Thoracic aorta (tissue), 2 donors: Measurements from ENCODE around the gene IDH3G. TPM values are rescaled to one million over a fixed set of nuclear protein-coding genes. Genes with fewer than 3 reads are reported as not detected.

Experiments used
- ATAC-seq: fragments of 150-250 bp; one replicate; pipeline ENCODE4 v1.8.0; 2017; ENCODE audit warnings: low read depth; ENCODE audit not compliant: insufficient number of reproducible peaks, low FRiP score
- DNase-seq: peaks from one replicate; pipeline ENCODE4 v3.0.0-alpha.2; 2020; ENCODE audit warnings: low spot score
- H3K27ac ChIP-seq, 2 donors: fragments of 200-600 bp; sonication (generic); 1 replicate in 1 of 2; 2 replicates in 1 of 2; pipeline ENCODE4 v1.5.1; 2016; ENCODE audit warnings: mild to moderate bottlenecking in 2 of 2, moderate library complexity in 2 of 2
- H3K27me3 ChIP-seq: fragments of 200-600 bp; sonication (generic); replicated peaks from 2 replicates; pipeline ENCODE4 v1.6.0; 2016; ENCODE audit warnings: mild to moderate bottlenecking; ENCODE audit not compliant: insufficient read depth
- H3K36me3 ChIP-seq: fragments of 200-600 bp; sonication (generic); one replicate; pipeline ENCODE4 v1.5.1; 2016
- H3K4me1 ChIP-seq, 2 donors: fragments of 200-600 bp; sonication (generic); 1 replicate in 1 of 2; 2 replicates in 1 of 2; pipeline versions ENCODE4 v1.5.1 to v1.6.0; 2016; ENCODE audit warnings: low read depth in 2 of 2, mild to moderate bottlenecking in 1 of 2; ENCODE audit not compliant: control insufficient read depth in 1 of 2
- H3K4me3 ChIP-seq: fragments of 200-600 bp; sonication (generic); 2 replicates; pipeline ENCODE4 v1.5.1; 2016; ENCODE audit warnings: mild to moderate bottlenecking
- H3K9me3 ChIP-seq: fragments of 200-600 bp; sonication (generic); 2 replicates; pipeline ENCODE4 v1.5.1; 2016
- CTCF ChIP-seq: fragments of 200-600 bp; sonication (generic); IDR thresholded peaks from one replicate; pipeline ENCODE4 v1.5.1; 2019; ENCODE audit warnings: antibody characterized with exemption
- total RNA-seq, 2 donors: library from RNA; depleted of rRNA; stranded (reverse); fragments of >200 nt; gene quantifications; one replicate each; pipeline versions ENCODE4 v1.1.0 to v1.2.3, GENCODE V29; 2016

The IDH3G gene
- total RNA-seq, 2 donors from 2014 or later: 70.9 to 91.9 TPM

GRCh38 chrX:153789654-153790053 is 4.5 kb downstream of the IDH3G start:
- TF ChIP-seq CTCF: no peak
- H3K4me3 ChIP-seq: no peak overlapping the region
- no peaks in the 10 kb centered on the region for H3K9me3 ChIP-seq
- ATAC-seq: no peak
- H3K4me1 ChIP-seq: peaks cover 4 to 22% of the 10 kb centered on the region in 2 donors
- no peak for DNase-seq
- H3K36me3 ChIP-seq: peaks cover 10% of the 10 kb centered on the region
- H3K27ac ChIP-seq: no peak overlapping the region
- no peaks in the 10 kb centered on the region for H3K27me3 ChIP-seq

GRCh38 chrX:153786669-153787068 is 7.5 kb downstream of the IDH3G start:
- Histone ChIP-seq H3K27ac (no peak overlapping the region), H3K4me1 (peaks cover 0 to 13% of the 10 kb centered on the region in 2 donors), H3K9me3 (no peaks in the 10 kb centered on the region), H3K36me3 (peaks cover 10% of the 10 kb centered on the region), H3K4me3 (no peak overlapping the region), H3K27me3 (no peaks in the 10 kb centered on the region)
- no peak for TF ChIP-seq CTCF
- DNase-seq: no peak
- no peak for ATAC-seq

- peaks cover 0 to 26% of the 10 kb centered on the region in 2 donors for H3K4me1 ChIP-seq
- H3K36me3 ChIP-seq: peaks cover 7% of the 10 kb centered on the region
- TF ChIP-seq CTCF: no peak
- no peak overlapping the region for H3K27ac ChIP-seq
- ATAC-seq (no peak), DNase-seq (no peak)
- no peak overlapping the region for H3K4me3 ChIP-seq
- H3K9me3 ChIP-seq: no peaks in the 10 kb centered on the region
- H3K27me3 ChIP-seq: no peaks in the 10 kb centered on the region
Observed at GRCh38 chrX:153784325-153784967, 9.7 kb downstream of the IDH3G start.

GRCh38 chrX:153783378-153784013 is 10.7 kb downstream of the IDH3G start:
- H3K27ac ChIP-seq: no peak overlapping the region
- H3K9me3 ChIP-seq: no peaks in the 10 kb centered on the region

More at GRCh38 chrX:153783378-153784013, 10.7 kb downstream of the IDH3G start:
- Histone ChIP-seq H3K4me1 (peaks cover 0 to 26% of the 10 kb centered on the region in 2 donors), H3K4me3 (no peak overlapping the region), H3K27me3 (no peaks in the 10 kb centered on the region), H3K36me3 (peaks cover 5% of the 10 kb centered on the region)
- ATAC-seq (no peak), DNase-seq (no peak)
- no peak for TF ChIP-seq CTCF
